ENCODE data around the gene AP2A2. TPM values are rescaled to one million over a fixed set of nuclear protein-coding genes. Genes with fewer than 3 reads are reported as not detected.

AP2A2 gene
- total and polyA plus RNA-seq, 2 donors = 14.6 to 57.2 TPM

GRCh38 chr11:897253-898142 is 28.2 kb upstream of the AP2A2 start:
- Histone ChIP-seq H3K9me3 (ENCODE audit: control insufficient read depth in 2 of 2, insufficient read depth in 1 of 2, low read length in 1 of 2) (no peaks in the 10 kb centered on the region), H3K4me3 (ENCODE audit: low read length in 2 of 2) (no peak overlapping the region), H3K27me3 (ENCODE audit: control insufficient read depth in 2 of 2, insufficient read depth in 1 of 2, low read length in 1 of 2) (no peaks in the 10 kb centered on the region), H3K4me1 (ENCODE audit: control insufficient read depth in 2 of 2, insufficient read depth in 2 of 2, low read length in 2 of 2) (no peaks in the 10 kb centered on the region), H3K36me3 (ENCODE audit: control insufficient read depth in 2 of 2, insufficient read depth in 2 of 2, low read length in 1 of 2) (peaks cover 31 to 50% of the 10 kb centered on the region in 2 donors), H3K27ac (ENCODE audit: low read depth in 1 of 2, low read length in 1 of 2) (no peak overlapping the region)
- 94% methylated on average over 17 of the region's 17 CpGs for WGBS
- DNase-seq (ENCODE audit: low read depth in 6 of 9, low spot score in 9 of 9) = no peak

- Histone ChIP-seq H3K4me3 (ENCODE audit: low read length in 2 of 2) (no peak overlapping the region), H3K36me3 (ENCODE audit: control insufficient read depth in 2 of 2, insufficient read depth in 2 of 2, low read length in 1 of 2) (peaks cover 35 to 53% of the 10 kb centered on the region in 2 donors), H3K27me3 (ENCODE audit: control insufficient read depth in 2 of 2, insufficient read depth in 1 of 2, low read length in 1 of 2) (no peaks in the 10 kb centered on the region), H3K4me1 (ENCODE audit: control insufficient read depth in 2 of 2, insufficient read depth in 2 of 2, low read length in 2 of 2) (no peaks in the 10 kb centered on the region), H3K9me3 (ENCODE audit: control insufficient read depth in 2 of 2, insufficient read depth in 1 of 2, low read length in 1 of 2) (no peaks in the 10 kb centered on the region), H3K27ac (ENCODE audit: low read depth in 1 of 2, low read length in 1 of 2) (no peak overlapping the region)
- 97% methylated on average over 10 of the region's 10 CpGs for WGBS
- DNase-seq (ENCODE audit: low read depth in 6 of 9, low spot score in 9 of 9) = no peak
Measured at GRCh38 chr11:898143-898511, 27.5 kb upstream of the AP2A2 start.

GRCh38 chr11:898540-899190 is 27.0 kb upstream of the AP2A2 start:
- no peak overlapping the region for H3K4me3 ChIP-seq (ENCODE audit: low read length in 2 of 2)
- no peaks in the 10 kb centered on the region for H3K4me1 ChIP-seq (ENCODE audit: control insufficient read depth in 2 of 2, insufficient read depth in 2 of 2, low read length in 2 of 2)
- DNase-seq (ENCODE audit: low read depth in 6 of 9, low spot score in 9 of 9) = no peak
- no peaks in the 10 kb centered on the region for H3K9me3 ChIP-seq (ENCODE audit: control insufficient read depth in 2 of 2, insufficient read depth in 1 of 2, low read length in 1 of 2)
- H3K36me3 ChIP-seq (ENCODE audit: control insufficient read depth in 2 of 2, insufficient read depth in 2 of 2, low read length in 1 of 2) = peaks cover 37 to 58% of the 10 kb centered on the region in 2 donors
- H3K27ac ChIP-seq (ENCODE audit: low read depth in 1 of 2, low read length in 1 of 2) = no peak overlapping the region
- no peaks in the 10 kb centered on the region for H3K27me3 ChIP-seq (ENCODE audit: control insufficient read depth in 2 of 2, insufficient read depth in 1 of 2, low read length in 1 of 2)
- 97% methylated on average over 22 of the region's 22 CpGs for WGBS

- Histone ChIP-seq H3K27me3 (ENCODE audit: control insufficient read depth in 2 of 2, insufficient read depth in 1 of 2, low read length in 1 of 2) (no peaks in the 10 kb centered on the region), H3K9me3 (ENCODE audit: control insufficient read depth in 2 of 2, insufficient read depth in 1 of 2, low read length in 1 of 2) (no peaks in the 10 kb centered on the region), H3K36me3 (ENCODE audit: control insufficient read depth in 2 of 2, insufficient read depth in 2 of 2, low read length in 1 of 2) (peaks cover 47 to 68% of the 10 kb centered on the region in 2 donors), H3K4me1 (ENCODE audit: control insufficient read depth in 2 of 2, insufficient read depth in 2 of 2, low read length in 2 of 2) (no peaks in the 10 kb centered on the region), H3K4me3 (ENCODE audit: low read length in 2 of 2) (no peak overlapping the region), H3K27ac (ENCODE audit: low read depth in 1 of 2, low read length in 1 of 2) (no peak overlapping the region)
- DNase-seq (ENCODE audit: low read depth in 6 of 9, low spot score in 9 of 9) = no peak
- WGBS = 96% methylated on average over 11 of the region's 11 CpGs
Measured at GRCh38 chr11:899724-900123, 25.9 kb upstream of the AP2A2 start.

GRCh38 chr11:900545-900944 is 25.1 kb upstream of the AP2A2 start:
- H3K27me3 ChIP-seq (ENCODE audit: control insufficient read depth in 2 of 2, insufficient read depth in 1 of 2, low read length in 1 of 2) = no peaks in the 10 kb centered on the region
- DNase-seq (ENCODE audit: low read depth in 6 of 9, low spot score in 9 of 9) = no peak
- H3K4me3 ChIP-seq (ENCODE audit: low read length in 2 of 2) = no peak overlapping the region
- H3K36me3 ChIP-seq (ENCODE audit: control insufficient read depth in 2 of 2, insufficient read depth in 2 of 2, low read length in 1 of 2) = peaks cover 47 to 70% of the 10 kb centered on the region in 2 donors
- no peak overlapping the region for H3K27ac ChIP-seq (ENCODE audit: low read depth in 1 of 2, low read length in 1 of 2)
- H3K4me1 ChIP-seq (ENCODE audit: control insufficient read depth in 2 of 2, insufficient read depth in 2 of 2, low read length in 2 of 2) = no peaks in the 10 kb centered on the region
- WGBS = 89% methylated on average over 7 of the region's 7 CpGs
- H3K9me3 ChIP-seq (ENCODE audit: control insufficient read depth in 2 of 2, insufficient read depth in 1 of 2, low read length in 1 of 2) = no peaks in the 10 kb centered on the region

GRCh38 chr11:901452-902061 is 24.1 kb upstream of the AP2A2 start:
- H3K36me3 ChIP-seq (ENCODE audit: control insufficient read depth in 2 of 2, insufficient read depth in 2 of 2, low read length in 1 of 2) = peaks cover 47 to 70% of the 10 kb centered on the region in 2 donors
- no peak for DNase-seq (ENCODE audit: low read depth in 6 of 9, low spot score in 9 of 9)
- 97% methylated on average over 19 of the region's 19 CpGs for WGBS
- no peak overlapping the region for H3K4me3 ChIP-seq (ENCODE audit: low read length in 2 of 2)
- no peaks in the 10 kb centered on the region for H3K9me3 ChIP-seq (ENCODE audit: control insufficient read depth in 2 of 2, insufficient read depth in 1 of 2, low read length in 1 of 2)
- H3K4me1 ChIP-seq (ENCODE audit: control insufficient read depth in 2 of 2, insufficient read depth in 2 of 2, low read length in 2 of 2) = no peaks in the 10 kb centered on the region
- no peaks in the 10 kb centered on the region for H3K27me3 ChIP-seq (ENCODE audit: control insufficient read depth in 2 of 2, insufficient read depth in 1 of 2, low read length in 1 of 2)
- H3K27ac ChIP-seq (ENCODE audit: low read depth in 1 of 2, low read length in 1 of 2) = no peak overlapping the region

- H3K27ac ChIP-seq (ENCODE audit: low read depth in 1 of 2, low read length in 1 of 2) = no peak overlapping the region
- no peaks in the 10 kb centered on the region for H3K27me3 ChIP-seq (ENCODE audit: control insufficient read depth in 2 of 2, insufficient read depth in 1 of 2, low read length in 1 of 2)
- H3K4me3 ChIP-seq (ENCODE audit: low read length in 2 of 2) = no peak overlapping the region
- peaks cover 0 to 3% of the 10 kb centered on the region in 2 donors for H3K4me1 ChIP-seq (ENCODE audit: control insufficient read depth in 2 of 2, insufficient read depth in 2 of 2, low read length in 2 of 2)
- DNase-seq (ENCODE audit: low read depth in 6 of 9, low spot score in 9 of 9) = no peak
- 94% methylated on average over 7 of the region's 7 CpGs for WGBS
- H3K9me3 ChIP-seq (ENCODE audit: control insufficient read depth in 2 of 2, insufficient read depth in 1 of 2, low read length in 1 of 2) = no peaks in the 10 kb centered on the region
- peaks cover 40 to 57% of the 10 kb centered on the region in 2 donors for H3K36me3 ChIP-seq (ENCODE audit: control insufficient read depth in 2 of 2, insufficient read depth in 2 of 2, low read length in 1 of 2)
Measured at GRCh38 chr11:904380-904779, 21.3 kb upstream of the AP2A2 start.

- peaks cover 31 to 41% of the 10 kb centered on the region in 2 donors for H3K36me3 ChIP-seq (ENCODE audit: control insufficient read depth in 2 of 2, insufficient read depth in 2 of 2, low read length in 1 of 2)
- H3K27ac ChIP-seq (ENCODE audit: low read depth in 1 of 2, low read length in 1 of 2) = no peak overlapping the region
Measured at GRCh38 chr11:905952-906351, 19.7 kb upstream of the AP2A2 start.

GRCh38 chr11:907668-908067 is 18.0 kb upstream of the AP2A2 start:
- no peaks in the 10 kb centered on the region for H3K9me3 ChIP-seq (ENCODE audit: control insufficient read depth in 2 of 2, insufficient read depth in 1 of 2, low read length in 1 of 2)
- H3K4me3 ChIP-seq (ENCODE audit: low read length in 2 of 2) = no peak overlapping the region
- no peak overlapping the region for H3K27ac ChIP-seq (ENCODE audit: low read depth in 1 of 2, low read length in 1 of 2)
- H3K27me3 ChIP-seq (ENCODE audit: control insufficient read depth in 2 of 2, insufficient read depth in 1 of 2, low read length in 1 of 2) = peaks cover 0 to 3% of the 10 kb centered on the region in 2 donors
- WGBS = 87% methylated on average over 2 of the region's 2 CpGs
- H3K4me1 ChIP-seq (ENCODE audit: control insufficient read depth in 2 of 2, insufficient read depth in 2 of 2, low read length in 2 of 2) = peaks cover 15% of the 10 kb centered on the region in 2 donors
- DNase-seq (ENCODE audit: low read depth in 6 of 9, low spot score in 9 of 9) = no peak
- peaks cover 16 to 24% of the 10 kb centered on the region in 2 donors for H3K36me3 ChIP-seq (ENCODE audit: control insufficient read depth in 2 of 2, insufficient read depth in 2 of 2, low read length in 1 of 2)

More at GRCh38 chr11:905952-906351, 19.7 kb upstream of the AP2A2 start:
- no peaks in the 10 kb centered on the region for H3K27me3 ChIP-seq (ENCODE audit: control insufficient read depth in 2 of 2, insufficient read depth in 1 of 2, low read length in 1 of 2)
- no peaks in the 10 kb centered on the region for H3K9me3 ChIP-seq (ENCODE audit: control insufficient read depth in 2 of 2, insufficient read depth in 1 of 2, low read length in 1 of 2)
- DNase-seq (ENCODE audit: low read depth in 6 of 9, low spot score in 9 of 9) = no peak
- 93% methylated on average over 7 of the region's 7 CpGs for WGBS
- peaks cover 8% of the 10 kb centered on the region in 2 donors for H3K4me1 ChIP-seq (ENCODE audit: control insufficient read depth in 2 of 2, insufficient read depth in 2 of 2, low read length in 2 of 2)
- H3K4me3 ChIP-seq (ENCODE audit: low read length in 2 of 2) = no peak overlapping the region

All from thymus (tissue), 11 donors.